Fibroblast of the aortic adventitia (primary cell): ENCODE measurements around the gene ABLIM2. TPM values are rescaled to one million over a fixed set of nuclear protein-coding genes. Genes with fewer than 3 reads are reported as not detected.

Source experiments
- DNase-seq: peaks from one replicate; pipeline ENCODE4 v3.0.0-alpha.2; 2010; ENCODE audit warnings: low read depth
- H3K4me3 ChIP-seq: 2 replicates; pipeline ENCODE4 v1.5.1; 2011; ENCODE audit warnings: low read depth, mild to moderate bottlenecking, control low read depth, low read length, moderate library complexity
- total RNA-seq: library from RNA; depleted of rRNA; stranded (reverse); fragments of >200 nt; gene quantifications from 2 replicates; pipeline ENCODE4 v1.2.3, GENCODE V29; 2012; ENCODE audit warnings: low replicate concordance
- TF ChIP-seq, protein P1 (sequence below): IDR thresholded peaks from 2 replicates; pipeline ENCODE4 v1.5.1; 2011; ENCODE audit warnings: mild to moderate bottlenecking, low read length, control low read depth, inconsistent platforms; ENCODE audit not compliant: insufficient read depth

ABLIM2 gene
- total RNA-seq, 1 donor, result under 0.01 TPM

DNA sequence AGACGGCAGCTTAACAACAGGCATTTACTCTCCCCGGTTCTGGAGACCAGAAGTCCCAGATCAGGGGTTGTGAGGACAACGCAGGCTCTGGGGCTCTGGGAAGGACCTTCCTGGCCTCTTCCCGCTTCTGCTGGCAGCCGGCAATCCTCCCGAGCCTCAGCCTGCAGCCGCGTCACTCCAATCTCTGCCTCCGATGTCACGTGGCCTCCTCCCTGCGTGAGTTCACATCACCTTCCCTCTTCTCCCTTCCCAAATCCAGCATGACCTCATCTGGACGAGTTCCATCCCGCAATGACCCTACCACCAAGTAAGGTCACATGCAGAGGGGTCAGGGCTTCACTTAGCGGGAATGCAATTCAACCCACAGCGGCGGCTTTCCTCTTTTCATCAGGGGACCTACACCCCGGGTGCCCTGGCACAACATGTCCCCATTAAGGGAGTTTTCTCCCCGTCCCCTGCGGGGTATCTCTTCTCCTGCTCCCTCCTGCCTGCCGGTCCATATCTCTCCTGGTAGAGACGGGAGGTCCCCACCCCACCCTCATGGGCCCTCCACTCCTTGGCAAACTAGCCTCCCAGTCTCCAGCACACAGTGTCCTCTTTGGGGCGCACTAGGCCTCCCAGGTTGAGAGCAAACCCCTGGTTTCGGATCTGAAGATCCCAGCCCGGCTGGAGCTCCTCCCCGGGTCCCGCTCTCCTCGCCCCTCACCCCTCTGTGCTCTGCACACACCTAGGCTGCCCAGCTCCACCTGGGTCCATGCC, 25.5 kb downstream of the ABLIM2 start:
- TF ChIP-seq, protein P1, sequence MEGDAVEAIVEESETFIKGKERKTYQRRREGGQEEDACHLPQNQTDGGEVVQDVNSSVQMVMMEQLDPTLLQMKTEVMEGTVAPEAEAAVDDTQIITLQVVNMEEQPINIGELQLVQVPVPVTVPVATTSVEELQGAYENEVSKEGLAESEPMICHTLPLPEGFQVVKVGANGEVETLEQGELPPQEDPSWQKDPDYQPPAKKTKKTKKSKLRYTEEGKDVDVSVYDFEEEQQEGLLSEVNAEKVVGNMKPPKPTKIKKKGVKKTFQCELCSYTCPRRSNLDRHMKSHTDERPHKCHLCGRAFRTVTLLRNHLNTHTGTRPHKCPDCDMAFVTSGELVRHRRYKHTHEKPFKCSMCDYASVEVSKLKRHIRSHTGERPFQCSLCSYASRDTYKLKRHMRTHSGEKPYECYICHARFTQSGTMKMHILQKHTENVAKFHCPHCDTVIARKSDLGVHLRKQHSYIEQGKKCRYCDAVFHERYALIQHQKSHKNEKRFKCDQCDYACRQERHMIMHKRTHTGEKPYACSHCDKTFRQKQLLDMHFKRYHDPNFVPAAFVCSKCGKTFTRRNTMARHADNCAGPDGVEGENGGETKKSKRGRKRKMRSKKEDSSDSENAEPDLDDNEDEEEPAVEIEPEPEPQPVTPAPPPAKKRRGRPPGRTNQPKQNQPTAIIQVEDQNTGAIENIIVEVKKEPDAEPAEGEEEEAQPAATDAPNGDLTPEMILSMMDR, result no peak

GRCh38 chr4:8132400-8132799, 26.2 kb downstream of the ABLIM2 start:
- DNase-seq, result no peak
- no peak overlapping the region for H3K4me3 ChIP-seq
- TF ChIP-seq, protein P1, result no peak

More for the DNA sequence above, 25.5 kb downstream of the ABLIM2 start:
- no peak overlapping the region for H3K4me3 ChIP-seq
- DNase-seq, result no peak

DNA sequence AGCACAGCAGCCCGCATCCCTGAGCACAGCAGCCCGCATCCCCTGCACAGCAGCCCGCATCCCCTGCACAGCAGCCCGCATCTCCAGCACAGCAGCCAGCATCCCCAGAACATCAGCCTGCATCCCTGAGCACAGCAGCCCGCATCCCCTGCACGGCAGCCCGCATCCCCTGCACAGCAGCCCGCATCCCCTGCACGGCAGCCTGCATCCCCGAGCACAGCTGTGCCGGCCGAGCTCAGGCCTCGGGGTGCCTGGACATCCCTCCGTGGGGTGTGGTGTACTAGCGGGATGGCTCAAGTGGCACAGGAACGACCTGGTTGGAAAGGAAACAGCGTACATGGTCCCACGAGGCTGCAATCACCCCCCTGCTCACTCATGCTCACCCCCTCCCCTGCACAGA, 26.8 kb downstream of the ABLIM2 start:
- H3K4me3 ChIP-seq, result no peak overlapping the region
- no peak for DNase-seq
- TF ChIP-seq, protein P1, result no peak

GRCh38 chr4:8131210-8131609, 27.4 kb downstream of the ABLIM2 start:
- TF ChIP-seq, protein P1, result no peak
- no peak for DNase-seq
- no peak overlapping the region for H3K4me3 ChIP-seq

GRCh38 chr4:8130346-8131066, 28.1 kb downstream of the ABLIM2 start:
- TF ChIP-seq, protein P1, result no peak
- H3K4me3 ChIP-seq, result no peak overlapping the region
- no peak for DNase-seq

DNA sequence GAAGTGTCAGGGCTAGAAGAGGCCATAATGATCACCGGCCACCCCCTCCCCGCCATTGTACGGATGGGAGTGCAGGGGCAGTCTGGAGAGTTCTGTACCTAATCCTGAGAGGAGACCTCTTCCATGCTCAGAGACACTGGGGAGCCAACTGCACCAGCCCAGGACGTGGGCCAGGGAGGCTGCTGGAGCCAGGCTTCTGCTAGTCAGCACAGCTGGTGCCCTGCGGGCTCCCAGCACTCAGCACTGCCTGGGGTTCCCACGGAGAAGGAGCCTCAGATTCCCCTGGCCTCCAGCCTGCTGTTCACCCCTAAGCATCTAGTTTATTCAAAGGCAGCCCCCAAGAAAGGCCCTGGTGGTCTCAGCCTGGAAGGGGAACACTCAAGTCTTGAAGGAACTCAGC, 28.8 kb downstream of the ABLIM2 start:
- no peak overlapping the region for H3K4me3 ChIP-seq
- TF ChIP-seq, protein P1, result no peak
- DNase-seq, result no peak
